Thyroid gland (tissue), 4 donors: Measurements from ENCODE around the gene CCDC60. TPM values are rescaled to one million over a fixed set of nuclear protein-coding genes. Genes with fewer than 3 reads are reported as not detected.

ENCODE experiments used
- DNase-seq, 2 donors: peaks; one replicate each; pipeline ENCODE4 v3.0.0-alpha.2; 2019
- H3K27ac ChIP-seq, 3 donors: fragments of 200-600 bp; sonication (generic); 1 replicate in 2 of 3; 2 replicates in 1 of 3; pipeline ENCODE4 v1.5.1; 2016 to 2019; ENCODE audit warnings: mild to moderate bottlenecking in 1 of 3, moderate library complexity in 1 of 3
- H3K27me3 ChIP-seq: fragments of 200-600 bp; sonication (generic); one replicate; pipeline ENCODE4 v1.5.1; 2019
- H3K36me3 ChIP-seq, 2 donors: fragments of 200-600 bp; sonication (generic); one replicate each; pipeline ENCODE4 v1.5.1; 2016 to 2019
- H3K4me1 ChIP-seq, 2 donors: fragments of 200-600 bp; sonication (generic); one replicate each; pipeline ENCODE4 v1.5.1; 2017 to 2019
- H3K4me3 ChIP-seq, 3 donors: fragments of 200-600 bp; sonication (generic); replicated peaks in 1 of 3; 1 replicate in 2 of 3; 2 replicates in 1 of 3; pipeline ENCODE4 v1.5.1; 2016; ENCODE audit warnings: mild to moderate bottlenecking in 1 of 3
- H3K9me3 ChIP-seq: fragments of 200-600 bp; sonication (generic); one replicate; pipeline ENCODE4 v1.5.1; 2017
- POLR2A ChIP-seq, 2 donors: fragments of 450-650 bp; IDR thresholded peaks; one replicate each; pipeline ENCODE4 v1.6.1; 2017; ENCODE audit warnings: antibody characterized with exemption in 2 of 2, mild to moderate bottlenecking in 2 of 2, moderate library complexity in 1 of 2
- WGBS, 2 donors: methylation state at CpG; one replicate each; pipeline ENCODE4 v1.1.5; 2017; 5-methylcytosine and 5-hydroxymethylcytosine counted together
- intact Hi-C: fragments of 100-400 bp; cut with DNase I; formaldehyde crosslinking; loops from one replicate; pipeline ENCODE4 v1.15.1; 2023
- total RNA-seq, 4 donors: library from RNA; depleted of rRNA; stranded (reverse); fragments of >200 nt; gene quantifications; one replicate each; pipeline ENCODE4 v1.2.3, GENCODE V29; 2016
- TF ChIP-seq, protein P1 (sequence below), 6 experiments: fragments of 200-600 bp in 3 of 6; fragments of 450-650 bp in 3 of 6; sonication (generic) in 3 of 6; IDR thresholded peaks; one replicate each; pipeline ENCODE4 v1.5.1; 2016 to 2019; ENCODE audit warnings: antibody characterized with exemption in 6 of 6, mild to moderate bottlenecking in 2 of 6, inconsistent platforms in 1 of 6, moderate library complexity in 1 of 6

Gene CCDC60
- total RNA-seq, 4 donors from 2014 or later, result not detected

DNA sequence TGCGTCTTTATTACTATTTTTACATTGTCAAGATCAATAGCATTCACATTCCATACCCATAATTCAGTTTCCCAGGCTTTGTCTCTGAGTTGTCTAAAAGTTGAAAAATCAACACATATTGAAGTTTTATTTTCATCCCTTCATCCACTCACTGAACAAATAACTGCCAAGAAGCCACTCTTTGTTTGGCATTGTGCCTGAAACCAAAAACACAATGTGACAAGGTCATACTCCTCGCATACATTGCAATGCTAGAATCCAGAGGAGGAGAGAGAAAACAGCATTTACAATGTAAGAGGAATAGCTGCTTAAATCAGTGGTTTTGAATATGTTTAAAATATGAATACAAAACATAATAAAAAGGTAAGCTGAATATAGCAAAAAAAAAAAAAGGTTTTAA is 71.8 kb downstream of the CCDC60 start:
- no peaks in the 10 kb centered on the region for H3K27me3 ChIP-seq
- WGBS, 2 donors, result 50 to 69% methylated on average over 2 of the region's 2 CpGs

DNA sequence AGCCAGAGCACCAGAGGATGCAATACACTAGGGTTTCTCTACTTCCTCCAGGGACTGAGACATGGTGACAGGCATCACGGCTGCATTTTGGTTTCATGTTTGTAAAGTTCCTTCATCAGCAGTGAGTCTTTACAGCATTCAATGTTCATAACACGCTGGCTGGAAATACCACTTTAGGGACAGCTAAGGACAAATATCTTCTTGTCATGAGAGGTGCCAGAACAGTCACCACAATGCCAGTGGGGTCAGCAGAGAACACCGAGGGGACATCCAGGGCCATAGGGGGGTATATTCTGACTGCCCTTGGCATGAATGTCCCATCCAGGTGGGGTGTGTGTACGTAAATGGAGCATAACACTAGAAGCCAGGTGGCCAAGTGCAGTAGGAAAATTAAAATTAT is 72.3 kb downstream of the CCDC60 start:
- DNase-seq, result no peak
- WGBS, 2 donors, result 88 to 89% methylated on average over 4 of the region's 4 CpGs
- Histone ChIP-seq H3K4me3 (no peak overlapping the region), H3K9me3 (no peaks in the 10 kb centered on the region), H3K4me1 (no peaks in the 10 kb centered on the region), H3K27ac (no peak overlapping the region), H3K36me3 (no peaks in the 10 kb centered on the region), H3K27me3 (no peaks in the 10 kb centered on the region)
- TF ChIP-seq POLR2A (IDR thresholded peaks at IDR 0.05), result no peak
- intact Hi-C loops, result no loop called here

More for the DNA sequence above, 71.8 kb downstream of the CCDC60 start:
- Histone ChIP-seq H3K4me1 (no peaks in the 10 kb centered on the region), H3K36me3 (no peaks in the 10 kb centered on the region), H3K4me3 (no peak overlapping the region), H3K9me3 (no peaks in the 10 kb centered on the region), H3K27ac (no peak overlapping the region)
- TF ChIP-seq, protein P1, sequence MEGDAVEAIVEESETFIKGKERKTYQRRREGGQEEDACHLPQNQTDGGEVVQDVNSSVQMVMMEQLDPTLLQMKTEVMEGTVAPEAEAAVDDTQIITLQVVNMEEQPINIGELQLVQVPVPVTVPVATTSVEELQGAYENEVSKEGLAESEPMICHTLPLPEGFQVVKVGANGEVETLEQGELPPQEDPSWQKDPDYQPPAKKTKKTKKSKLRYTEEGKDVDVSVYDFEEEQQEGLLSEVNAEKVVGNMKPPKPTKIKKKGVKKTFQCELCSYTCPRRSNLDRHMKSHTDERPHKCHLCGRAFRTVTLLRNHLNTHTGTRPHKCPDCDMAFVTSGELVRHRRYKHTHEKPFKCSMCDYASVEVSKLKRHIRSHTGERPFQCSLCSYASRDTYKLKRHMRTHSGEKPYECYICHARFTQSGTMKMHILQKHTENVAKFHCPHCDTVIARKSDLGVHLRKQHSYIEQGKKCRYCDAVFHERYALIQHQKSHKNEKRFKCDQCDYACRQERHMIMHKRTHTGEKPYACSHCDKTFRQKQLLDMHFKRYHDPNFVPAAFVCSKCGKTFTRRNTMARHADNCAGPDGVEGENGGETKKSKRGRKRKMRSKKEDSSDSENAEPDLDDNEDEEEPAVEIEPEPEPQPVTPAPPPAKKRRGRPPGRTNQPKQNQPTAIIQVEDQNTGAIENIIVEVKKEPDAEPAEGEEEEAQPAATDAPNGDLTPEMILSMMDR (IDR thresholded peaks at IDR 0.05), result no peak
- no peak for TF ChIP-seq POLR2A (IDR thresholded peaks at IDR 0.05)
- no peak for DNase-seq
- intact Hi-C loops, result no loop called here

DNA sequence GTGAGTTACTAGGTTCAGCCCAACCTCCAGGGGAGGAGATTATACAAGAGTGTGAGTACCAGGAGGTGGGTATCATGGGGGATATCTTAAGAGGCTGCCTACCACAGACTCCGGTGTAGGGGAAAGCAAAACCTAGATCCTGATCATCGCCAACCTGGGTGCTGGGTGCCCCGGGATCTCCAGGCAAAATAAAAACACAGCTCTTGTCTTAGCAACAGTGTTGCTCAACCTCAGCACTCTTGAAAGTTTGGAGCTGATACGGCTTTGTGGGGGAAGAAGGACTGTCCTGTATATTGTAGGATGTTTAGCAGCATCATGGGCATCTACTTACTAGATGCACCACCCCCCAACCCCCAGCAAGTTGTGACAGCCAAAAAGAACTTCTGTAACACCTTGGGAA is 74.5 kb downstream of the CCDC60 start:
- H3K4me3 ChIP-seq, result no peak overlapping the region
- 79 to 87% methylated on average over 4 of the region's 4 CpGs for WGBS, 2 donors
- H3K36me3 ChIP-seq, result no peaks in the 10 kb centered on the region
- H3K9me3 ChIP-seq, result no peaks in the 10 kb centered on the region
- intact Hi-C loops, result no loop called here
- no peak for TF ChIP-seq POLR2A (IDR thresholded peaks at IDR 0.05)
- TF ChIP-seq, protein P1 (IDR thresholded peaks at IDR 0.05), result no peak
- H3K4me1 ChIP-seq, result no peaks in the 10 kb centered on the region
- H3K27me3 ChIP-seq, result no peaks in the 10 kb centered on the region
- no peak overlapping the region for H3K27ac ChIP-seq
- no peak for DNase-seq

DNA sequence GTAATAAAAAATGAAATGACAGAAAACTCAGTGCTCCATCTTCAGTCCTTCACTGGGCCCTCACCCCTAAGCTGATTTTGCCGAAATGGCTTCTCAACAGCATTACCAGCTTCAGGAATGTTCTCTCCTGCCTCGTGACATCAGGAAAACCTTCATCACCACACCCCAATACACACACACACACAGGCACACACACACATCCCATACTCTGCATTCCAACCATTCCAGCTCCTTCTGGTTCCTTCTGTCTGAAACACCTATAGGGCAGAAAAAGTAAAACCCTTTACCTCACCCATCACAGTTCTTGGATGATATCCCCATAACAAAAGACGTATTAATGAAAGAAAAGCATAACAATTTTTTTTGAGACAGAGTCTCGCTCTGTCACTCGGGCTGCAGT is 75.9 kb downstream of the CCDC60 start:
- WGBS, 2 donors, result 63 to 68% methylated on average over 5 of the region's 5 CpGs
- intact Hi-C loops, result no loop called here
- H3K9me3 ChIP-seq, result no peaks in the 10 kb centered on the region
- H3K27ac ChIP-seq, result no peak overlapping the region
- no peak overlapping the region for H3K4me3 ChIP-seq
- no peaks in the 10 kb centered on the region for H3K36me3 ChIP-seq
- no peaks in the 10 kb centered on the region for H3K4me1 ChIP-seq
- H3K27me3 ChIP-seq, result no peaks in the 10 kb centered on the region
- TF ChIP-seq POLR2A (IDR thresholded peaks at IDR 0.05), result no peak
- TF ChIP-seq, protein P1 (IDR thresholded peaks at IDR 0.05), result no peak
- no peak for DNase-seq

DNA sequence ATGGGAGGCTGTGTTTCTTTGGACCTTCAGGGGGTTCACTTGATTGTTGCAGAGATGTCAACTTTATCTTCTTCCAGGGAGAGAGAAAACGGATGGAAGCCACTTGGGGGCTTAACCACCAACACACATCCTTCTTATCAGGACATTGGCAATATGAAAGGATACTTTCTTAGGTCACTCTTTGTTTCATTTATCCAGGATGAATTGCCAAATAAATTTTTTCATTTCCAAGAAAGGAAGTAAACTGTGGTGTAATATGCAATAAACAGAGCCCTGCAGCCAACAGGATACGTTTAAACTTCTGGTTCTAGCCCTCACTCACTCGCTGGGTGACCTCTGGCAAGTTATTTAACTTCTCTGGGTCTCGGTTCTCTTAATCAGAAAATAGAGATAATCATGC is 77.8 kb downstream of the CCDC60 start:
- Histone ChIP-seq H3K4me3 (no peak overlapping the region), H3K9me3 (no peaks in the 10 kb centered on the region), H3K27me3 (no peaks in the 10 kb centered on the region), H3K4me1 (no peaks in the 10 kb centered on the region), H3K27ac (no peak overlapping the region), H3K36me3 (no peaks in the 10 kb centered on the region)
- WGBS, 2 donors, result 61 to 66% methylated on average over 4 of the region's 4 CpGs
- TF ChIP-seq, protein P1 (IDR thresholded peaks at IDR 0.05), result no peak
- TF ChIP-seq POLR2A (IDR thresholded peaks at IDR 0.05), result no peak
- DNase-seq, result no peak
- intact Hi-C loops, result loop anchor here (2.0 kb wide), 1 partner anchor 296 kb away; no protein-coding TSS in a partner anchor
